Activated gamma-delta T cell (primary cell): ENCODE results near the gene PPP1R12B.
"Not testable (repeated sequence)": the region's sequence is repeated elsewhere in the genome, so short reads cannot be mapped to it uniquely, and the experiment has no call there.

ENCODE experiments used
- DNase-seq: peaks from one replicate; lab custom pipeline; 2025; lab: John Stamatoyannopoulos, UW

Gene PPP1R12B

GRCh38 chr1:202556037-202556436, 207.5 kb downstream of the PPP1R12B start:
- not testable (repeated sequence) for DNase-seq

- DNase-seq: not testable (repeated sequence)
Measured at GRCh38 chr1:202557662-202558061, 209.2 kb downstream of the PPP1R12B start.

GRCh38 chr1:202561240-202561639, 212.7 kb downstream of the PPP1R12B start:
- DNase-seq: no peak

- DNase-seq: no peak
Measured at GRCh38 chr1:202561726-202562443, 213.4 kb downstream of the PPP1R12B start.

- no peak for DNase-seq
Measured at GRCh38 chr1:202562444-202563060, 214.1 kb downstream of the PPP1R12B start.

GRCh38 chr1:202563818-202564217, 215.3 kb downstream of the PPP1R12B start:
- no peak for DNase-seq

GRCh38 chr1:202564958-202565495, 216.5 kb downstream of the PPP1R12B start:
- no peak for DNase-seq

GRCh38 chr1:202565890-202566602, 217.5 kb downstream of the PPP1R12B start:
- DNase-seq: no peak

- DNase-seq: no peak
Measured at GRCh38 chr1:202567738-202568137, 219.2 kb downstream of the PPP1R12B start.

GRCh38 chr1:202568410-202568809, 219.9 kb downstream of the PPP1R12B start:
- no peak for DNase-seq

- no peak for DNase-seq
Measured at GRCh38 chr1:202568826-202569225, 220.3 kb downstream of the PPP1R12B start.

- DNase-seq: no peak
Measured at GRCh38 chr1:202569393-202570322, 221.2 kb downstream of the PPP1R12B start.

GRCh38 chr1:202571719-202572339, 223.3 kb downstream of the PPP1R12B start:
- no peak for DNase-seq

- no peak for DNase-seq
Measured at GRCh38 chr1:202572867-202573266, 224.4 kb downstream of the PPP1R12B start.

GRCh38 chr1:202575918-202576653, 227.6 kb downstream of the PPP1R12B start:
- no peak for DNase-seq

- no peak for DNase-seq
Measured at GRCh38 chr1:202576816-202577215, 228.3 kb downstream of the PPP1R12B start.

- no peak for DNase-seq
Measured at GRCh38 chr1:202577381-202577780, 228.9 kb downstream of the PPP1R12B start.

GRCh38 chr1:202578001-202578504, 229.6 kb downstream of the PPP1R12B start:
- DNase-seq: no peak

GRCh38 chr1:202578565-202578964, 230.1 kb downstream of the PPP1R12B start:
- DNase-seq: no peak

- no peak for DNase-seq
Measured at GRCh38 chr1:202579806-202580205, 231.3 kb downstream of the PPP1R12B start.
